ENCODE measurements around the gene OR13H1.
"Not testable (repeated sequence)": the region's sequence is repeated elsewhere in the genome, so short reads cannot be mapped to it uniquely, and the experiment has no call there.

OR13H1 gene

DNA sequence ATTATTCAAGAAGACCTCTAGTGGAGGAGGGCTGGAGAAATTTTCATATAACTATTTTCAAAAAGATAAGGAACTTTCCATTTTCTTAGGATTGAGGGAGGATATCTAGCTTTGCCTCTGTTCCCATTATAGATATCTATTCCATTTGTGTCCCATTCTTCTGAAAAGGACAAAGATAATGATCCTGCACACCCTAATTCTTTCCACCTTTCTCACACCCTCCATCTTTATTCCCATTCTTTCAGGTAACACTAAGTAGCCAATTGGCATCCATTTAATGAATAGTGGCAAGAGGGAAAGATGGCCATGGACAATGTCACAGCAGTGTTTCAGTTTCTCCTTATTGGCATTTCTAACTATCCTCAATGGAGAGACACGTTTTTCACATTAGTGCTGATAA lies at the start of gene OR13H1:
OR13H1 (plus strand) TSS at position 301 of the 400 bp plus-strand sequence; CDS start at position 301, 0 bp downstream.
- no peak for DNase-seq

DNA sequence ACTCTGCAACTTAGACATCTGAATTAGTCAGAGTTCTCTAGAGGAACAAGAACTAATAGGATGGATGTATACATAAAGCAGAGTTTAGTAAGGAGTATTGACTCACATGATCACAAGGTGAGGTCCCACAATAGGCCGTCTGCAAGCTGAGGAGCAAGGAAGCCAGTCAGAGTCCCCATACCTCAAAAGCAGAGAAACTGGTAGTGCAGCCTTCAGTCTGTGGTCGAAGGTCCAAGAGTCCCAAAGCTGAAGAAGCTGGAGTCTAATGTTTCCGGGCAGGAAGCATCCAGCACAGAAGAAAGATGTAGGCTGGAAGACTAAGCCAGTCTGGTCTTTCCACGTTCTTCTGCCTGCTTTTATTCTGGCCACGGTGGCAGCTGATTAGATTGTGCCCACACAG lies 42.3 kb upstream of the OR13H1 start:
- DNase-seq: not testable (repeated sequence)

DNA sequence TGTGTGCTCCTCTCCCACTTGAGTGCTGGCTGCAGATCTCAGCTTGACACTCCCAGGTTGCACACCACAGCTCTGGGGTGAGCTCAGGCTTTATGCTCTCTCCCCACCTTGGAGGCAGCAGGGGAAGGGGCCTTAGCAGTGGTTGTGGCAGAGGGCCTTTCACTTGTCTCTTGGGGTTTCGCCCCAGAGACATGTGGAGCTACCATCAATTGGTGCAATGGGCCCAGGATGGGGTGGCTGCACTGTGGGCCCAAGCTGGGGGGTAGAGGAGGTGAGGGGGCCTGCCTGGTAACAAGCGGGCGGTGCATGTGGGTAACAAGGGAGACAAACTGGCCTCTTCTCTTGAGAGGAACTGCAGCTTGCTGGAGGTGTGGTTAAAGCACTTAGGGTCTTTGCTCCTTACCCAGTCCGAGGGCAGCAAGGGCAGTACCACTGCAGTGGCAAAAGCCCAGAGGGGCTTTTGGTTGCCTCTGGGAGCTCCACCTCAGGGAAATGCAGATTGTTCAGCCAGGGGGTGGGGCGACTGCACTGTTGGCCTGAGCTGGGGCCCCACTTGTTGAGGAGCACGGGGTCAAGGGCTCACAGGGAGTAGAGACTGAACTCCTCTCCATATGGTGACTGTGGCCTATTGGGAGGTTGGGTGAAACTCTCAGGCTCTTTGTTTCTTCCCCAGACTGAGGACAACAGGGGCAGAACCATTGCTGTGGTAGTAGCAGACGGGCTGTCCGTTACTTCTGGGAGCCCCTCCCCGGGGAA lies 30.5 kb upstream of the OR13H1 start:
- DNase-seq: no peak

DNA sequence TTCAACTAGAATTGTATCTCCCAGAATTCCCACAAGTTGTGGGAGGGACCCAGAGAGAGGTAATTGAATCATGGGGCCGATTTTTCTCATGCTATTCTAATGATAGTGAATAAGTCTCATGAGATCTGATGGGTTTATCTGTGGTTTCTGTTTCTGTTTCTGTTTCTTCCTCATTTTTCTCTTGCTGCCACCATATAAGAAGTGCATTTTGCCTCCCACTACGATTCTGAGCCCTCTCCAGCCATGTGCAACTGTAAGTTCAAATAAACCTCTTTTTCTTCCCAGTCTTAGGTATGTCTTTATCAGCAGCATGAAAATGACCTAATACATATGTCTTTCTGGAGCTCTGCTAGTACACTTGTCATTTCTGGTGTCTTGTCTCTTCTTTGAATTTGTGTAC lies 22.1 kb upstream of the OR13H1 start:
- DNase-seq: no peak

GRCh38 chrX:131544218-131544617 lies 344 bp downstream of the OR13H1 start:
- no peak for DNase-seq

- DNase-seq: no peak
Observed at GRCh38 chrX:131549011-131549410, 5.1 kb downstream of the OR13H1 start.

- DNase-seq: not testable (repeated sequence)
Observed at GRCh38 chrX:131552453-131552852, 8.6 kb downstream of the OR13H1 start.

DNA sequence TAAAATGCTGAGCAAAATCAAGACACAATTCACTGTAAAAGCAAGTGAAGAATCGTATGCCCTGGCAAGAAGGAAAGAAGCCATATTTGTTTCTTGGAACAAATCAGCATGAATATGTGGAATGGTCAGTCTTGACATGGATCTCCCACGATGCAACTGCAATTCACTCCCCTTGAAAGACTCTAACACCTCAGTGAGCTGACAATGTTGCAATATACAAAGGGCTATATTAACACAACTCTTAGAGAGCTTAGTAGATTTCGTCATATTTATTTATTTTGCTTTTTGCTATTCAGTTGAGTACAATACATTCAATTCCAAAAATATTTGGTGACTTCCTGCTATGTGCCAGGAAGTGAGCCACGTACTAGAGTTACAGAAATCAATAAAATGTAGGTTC lies 14.7 kb downstream of the OR13H1 start:
- DNase-seq: no peak

GRCh38 chrX:131564553-131565229 lies 20.8 kb downstream of the OR13H1 start:
- no peak for DNase-seq

DNA sequence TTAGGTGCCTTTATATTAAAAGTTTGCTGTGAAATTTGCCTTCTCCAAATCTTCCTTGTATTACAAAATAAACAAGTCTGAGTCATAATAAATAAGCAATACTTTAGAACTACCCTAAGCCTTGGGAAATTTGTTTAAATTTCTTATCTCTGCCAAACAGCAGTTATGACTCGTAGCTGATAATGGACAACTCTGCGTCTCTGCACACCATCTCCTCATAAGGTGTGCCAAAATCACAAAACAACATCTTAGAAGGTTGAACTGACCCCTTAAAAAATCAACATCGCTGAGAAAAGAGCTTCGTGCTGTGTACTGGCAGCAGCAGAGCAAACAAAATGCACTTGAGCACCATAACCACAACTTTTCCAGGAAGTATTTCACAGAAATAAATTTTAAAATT lies 22.0 kb downstream of the OR13H1 start:
- no peak for DNase-seq

- DNase-seq: no peak
Observed at GRCh38 chrX:131571348-131571747, 27.5 kb downstream of the OR13H1 start.

GRCh38 chrX:131572372-131573014 lies 28.6 kb downstream of the OR13H1 start:
- DNase-seq: no peak

DNA sequence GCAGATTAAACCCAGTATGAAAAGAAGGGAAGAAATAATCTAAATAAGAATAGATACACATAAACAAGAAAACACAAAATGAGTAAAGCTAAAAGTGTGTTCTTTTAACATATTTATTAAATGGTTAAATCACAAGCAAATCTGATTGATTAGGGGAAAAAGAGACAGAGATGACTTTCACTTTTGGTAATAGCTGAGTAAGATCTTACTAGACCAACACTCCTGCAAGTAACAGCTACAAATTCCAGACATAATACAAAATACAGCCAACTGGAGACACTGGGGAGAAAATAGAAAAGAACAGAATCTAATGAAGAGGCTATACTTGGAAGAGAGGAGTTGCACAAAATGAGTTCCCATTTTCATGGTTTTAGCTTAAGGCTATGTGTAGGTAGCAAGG lies 33.5 kb downstream of the OR13H1 start:
- no peak for DNase-seq

GRCh38 chrX:131577999-131578734 lies 34.3 kb downstream of the OR13H1 start:
- no peak for DNase-seq

- not testable (repeated sequence) for DNase-seq
Observed at GRCh38 chrX:131578735-131579367, 35.0 kb downstream of the OR13H1 start.

DNA sequence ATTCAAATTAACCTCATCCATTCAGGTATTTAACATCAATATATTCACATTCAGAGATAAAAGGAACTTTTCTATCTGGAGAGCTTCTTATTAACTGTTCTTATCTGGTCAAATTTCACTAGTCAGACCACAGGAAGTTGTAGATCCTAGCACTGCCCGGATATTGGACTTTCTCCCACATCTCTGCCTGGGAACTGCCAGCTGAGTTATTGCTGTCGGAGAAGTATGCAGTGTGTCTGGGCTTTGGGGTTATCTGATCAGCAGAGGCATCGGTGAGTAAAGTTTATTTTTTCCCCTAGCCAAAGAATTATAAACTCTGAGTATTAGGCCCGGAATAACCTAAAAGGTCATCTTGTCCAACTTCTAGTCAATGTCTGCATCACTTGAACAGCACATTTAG lies 45.1 kb downstream of the OR13H1 start:
- DNase-seq: no peak
